Activated CD4-positive, alpha-beta memory T cell treated with anti-CD3 and anti-CD28 coated beads for 36 hours (primary cell): ENCODE data around the gene RAD51B. TPM values are rescaled to one million over a fixed set of nuclear protein-coding genes. Genes with fewer than 3 reads are reported as not detected.

ENCODE experiments used
- CTCF ChIA-PET: fragments of 350-600 bp; sonication (Branson Sonifier 250); formaldehyde crosslinking; loops from one replicate; lab custom pipeline; 2021; ENCODE audit warnings: antibody characterized with exemption, inconsistent platforms; lab: Charles Lee
- POLR2A ChIA-PET: fragments of 350-600 bp; sonication (Branson Sonifier 250); formaldehyde crosslinking; loops from one replicate; lab custom pipeline; 2021; ENCODE audit warnings: antibody characterized with exemption; lab: Charles Lee
- DNase-seq: peaks from one replicate; pipeline ENCODE4 v3.0.0-alpha.2; 2020
- H3K27ac Mint-ChIP-seq: one replicate; pipeline ENCODE4 v1.8.0; 2021; ENCODE audit warnings: mixed read lengths
- H3K27me3 Mint-ChIP-seq: one replicate; pipeline ENCODE4 v1.8.0; 2021; ENCODE audit warnings: mixed read lengths
- H3K36me3 Mint-ChIP-seq: one replicate; pipeline ENCODE4 v1.8.0; 2021; ENCODE audit warnings: mixed read lengths
- H3K4me1 Mint-ChIP-seq: one replicate; pipeline ENCODE4 v1.8.0; 2021; ENCODE audit warnings: low read depth, mixed read lengths
- H3K4me3 Mint-ChIP-seq: one replicate; pipeline ENCODE4 v1.8.0; 2021; ENCODE audit warnings: mild to moderate bottlenecking, mixed read lengths
- H3K9me3 Mint-ChIP-seq: one replicate; pipeline ENCODE4 v1.8.0; 2021; ENCODE audit warnings: mixed read lengths
- intact Hi-C: fragments of 100-400 bp; cut with micrococcal nuclease; formaldehyde crosslinking; loops from one replicate; pipeline ENCODE4 v1.15.1; 2023
- total RNA-seq, 2 experiments: library from RNA; stranded (reverse); gene quantifications; one replicate each; pipeline ENCODE4 v1.2.3, GENCODE V29; 2021

The RAD51B gene
- total RNA-seq, 2 experiments from 2014 or later, result 32.3 to 34.3 TPM

DNA sequence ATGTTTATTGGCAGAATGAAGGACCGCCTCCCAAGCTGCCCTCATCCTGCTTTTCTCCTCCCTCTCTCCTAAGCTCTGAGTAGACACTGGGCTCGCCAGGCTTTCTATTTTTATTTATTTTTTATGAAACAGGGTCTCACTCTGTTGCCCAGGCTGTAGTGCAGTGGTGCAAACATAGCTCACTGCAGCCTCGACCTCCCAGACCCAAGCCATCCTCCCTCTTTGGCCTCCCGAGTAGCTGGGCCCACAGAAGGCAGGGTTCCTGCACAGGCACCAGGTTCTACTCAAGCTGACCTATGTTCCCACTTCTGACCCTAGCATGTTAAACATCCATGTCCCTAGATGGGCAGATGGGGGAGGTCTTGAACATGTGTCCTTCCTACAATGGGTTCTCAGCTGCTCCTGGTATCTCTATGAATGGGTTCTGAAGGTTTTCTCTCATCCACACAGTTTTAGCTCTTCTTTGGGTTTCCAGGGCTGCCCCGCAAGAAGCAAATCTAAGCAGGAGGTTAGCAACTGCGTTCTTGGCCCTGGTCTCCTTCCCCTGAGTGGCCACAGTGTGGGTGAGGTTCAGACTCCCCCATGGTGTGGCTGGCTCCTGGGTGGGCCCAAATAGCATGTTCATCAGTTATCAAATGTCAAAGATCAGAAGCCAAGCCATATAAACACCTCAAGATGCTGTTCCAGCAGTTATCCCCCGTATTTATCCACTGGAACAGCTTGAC is 805.9 kb downstream of the RAD51B start:
- Mint-ChIP-seq H3K4me1 (peaks cover 14% of the 10 kb centered on the region), H3K4me3 (no peak overlapping the region), H3K9me3 (no peaks in the 10 kb centered on the region), H3K27ac (no peak overlapping the region), H3K27me3 (no peaks in the 10 kb centered on the region), H3K36me3 (no peaks in the 10 kb centered on the region)
- intact Hi-C loops, result no loop called here
- CTCF ChIA-PET, result no interaction called here
- DNase-seq, result no peak
- POLR2A ChIA-PET, result no interaction called here

DNA sequence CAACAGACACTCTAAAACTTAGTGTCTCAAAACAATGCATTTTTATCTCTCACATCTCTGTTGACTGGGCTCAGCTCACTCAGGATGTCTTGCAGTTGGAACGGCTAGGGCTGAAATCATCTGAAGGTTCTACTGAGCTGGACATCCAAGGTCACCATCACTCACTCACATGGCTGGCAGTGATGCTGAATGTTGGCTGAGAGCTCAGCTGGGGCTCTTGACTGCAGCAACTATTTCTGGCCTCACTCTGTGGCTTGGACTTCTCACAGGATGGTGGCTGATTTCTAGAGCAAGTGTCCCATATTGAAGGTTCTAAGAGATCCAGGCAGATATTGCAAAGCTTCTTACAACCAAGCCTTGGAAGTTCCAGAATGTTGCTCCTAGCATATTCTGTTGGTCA is 806.8 kb downstream of the RAD51B start:
- H3K9me3 Mint-ChIP-seq, result no peaks in the 10 kb centered on the region
- no peaks in the 10 kb centered on the region for H3K36me3 Mint-ChIP-seq
- intact Hi-C loops, result no loop called here
- no peaks in the 10 kb centered on the region for H3K27me3 Mint-ChIP-seq
- H3K27ac Mint-ChIP-seq, result no peak overlapping the region
- ChIA-PET CTCF (interaction anchor here (1.0 kb wide), 1 partner anchor 24 kb away, joined by 3 read pairs; no protein-coding TSS in a partner anchor), POLR2A (no interaction called here)
- DNase-seq, result no peak
- peaks cover 14% of the 10 kb centered on the region for H3K4me1 Mint-ChIP-seq
- H3K4me3 Mint-ChIP-seq, result no peak overlapping the region

DNA sequence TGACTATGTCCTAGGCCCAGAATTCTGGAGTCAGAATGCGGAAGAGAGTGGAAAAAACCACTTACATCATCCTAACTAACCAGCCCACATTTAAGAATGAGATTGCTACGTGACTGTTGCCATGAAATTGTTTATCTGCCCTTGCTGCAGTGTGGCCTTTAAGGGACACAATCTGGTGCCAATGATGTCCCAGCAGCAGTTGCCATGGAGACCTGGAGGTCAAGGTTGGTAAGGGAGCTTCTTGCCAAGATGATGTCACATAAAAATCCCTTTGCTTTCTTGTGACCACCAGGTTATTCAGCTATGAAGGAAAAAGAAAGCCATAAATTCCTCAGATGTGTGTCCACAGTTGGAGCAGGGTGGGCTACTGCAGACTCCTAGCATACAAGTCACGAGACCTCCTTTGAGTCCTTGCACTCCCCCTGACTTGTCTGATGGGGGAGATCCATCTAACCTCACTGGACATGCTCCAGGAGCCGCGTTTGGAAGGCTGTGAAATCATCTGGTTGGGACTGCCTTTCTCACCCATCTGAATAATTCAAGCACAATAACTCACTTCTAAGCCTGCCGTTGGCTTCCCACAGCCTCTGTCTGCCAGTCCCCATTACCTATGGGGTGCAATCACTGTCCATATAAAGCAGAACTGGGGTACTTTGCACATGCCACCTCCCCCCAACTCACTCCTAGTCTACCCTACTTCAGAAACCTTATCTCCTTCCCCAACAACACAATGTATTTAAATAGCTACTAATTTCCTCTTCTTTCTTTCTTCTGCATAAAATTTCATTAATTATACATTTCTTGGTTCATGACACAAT is 807.7 kb downstream of the RAD51B start:
- POLR2A ChIA-PET, result interaction anchor here (0.8 kb wide), 1 partner anchor 189 kb away, joined by 3 read pairs; no protein-coding TSS in a partner anchor
- intact Hi-C loops, result no loop called here
- Mint-ChIP-seq H3K9me3 (no peaks in the 10 kb centered on the region), H3K4me1 (peaks cover 14% of the 10 kb centered on the region), H3K27ac (no peak overlapping the region), H3K36me3 (no peaks in the 10 kb centered on the region), H3K4me3 (no peak overlapping the region), H3K27me3 (no peaks in the 10 kb centered on the region)
- DNase-seq, result no peak
- CTCF ChIA-PET, result interaction anchor here (1.0 to 3.5 kb wide), 2 partner anchors 23 to 162 kb away, joined by 3 to 20 read pairs; no protein-coding TSS in a partner anchor

DNA sequence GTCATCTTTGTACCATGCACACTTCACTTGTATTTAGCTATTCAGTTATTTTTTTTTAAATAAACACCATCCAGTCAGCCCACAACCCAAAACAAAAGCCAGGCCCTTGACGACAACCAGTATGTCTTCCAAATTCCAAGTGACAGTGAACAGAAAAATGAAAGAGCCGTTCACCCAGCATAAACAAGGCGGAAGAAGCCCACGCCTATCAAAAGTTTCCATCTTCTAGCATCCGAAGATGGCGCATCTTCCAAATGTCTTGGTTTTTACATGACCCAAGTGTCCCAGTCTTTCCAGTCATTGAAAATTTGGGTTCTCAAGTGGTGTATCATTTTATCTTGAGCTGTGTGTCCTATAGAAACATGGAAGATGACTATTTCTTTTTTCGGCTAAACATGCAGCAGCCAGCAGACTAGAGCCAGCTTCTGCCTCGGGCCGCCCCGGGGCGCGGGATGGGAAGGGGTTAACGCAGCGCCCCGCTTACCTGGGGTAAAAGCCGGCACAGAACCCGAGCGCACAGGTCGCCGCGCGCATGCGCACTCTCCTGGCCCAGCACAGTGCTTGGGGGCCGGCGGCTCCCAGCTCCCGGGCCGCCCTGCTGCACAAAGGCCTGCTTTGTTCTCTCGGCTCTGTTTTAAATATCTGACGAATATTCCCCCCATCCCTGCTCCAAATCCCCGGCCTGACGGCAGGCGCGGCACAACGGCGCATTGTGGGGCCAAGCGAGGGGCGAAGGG is 808.5 kb downstream of the RAD51B start:
- ChIA-PET POLR2A (interaction anchor here (0.8 to 1.5 kb wide), 2 partner anchors 36 to 188 kb away, joined by 3 to 6 read pairs; no protein-coding TSS in a partner anchor), CTCF (interaction anchor here (0.6 to 3.5 kb wide), 3 partner anchors 143 to 744 kb away, joined by 3 to 20 read pairs (median 3); no protein-coding TSS in a partner anchor)
- Mint-ChIP-seq H3K27ac (no peak overlapping the region), H3K36me3 (no peaks in the 10 kb centered on the region), H3K4me1 (peaks cover 14% of the 10 kb centered on the region), H3K4me3 (peak overlapping the region; percentile 51), H3K9me3 (no peaks in the 10 kb centered on the region), H3K27me3 (no peaks in the 10 kb centered on the region)
- intact Hi-C loops, result no loop called here
- DNase-seq, result peak; percentile 61

DNA sequence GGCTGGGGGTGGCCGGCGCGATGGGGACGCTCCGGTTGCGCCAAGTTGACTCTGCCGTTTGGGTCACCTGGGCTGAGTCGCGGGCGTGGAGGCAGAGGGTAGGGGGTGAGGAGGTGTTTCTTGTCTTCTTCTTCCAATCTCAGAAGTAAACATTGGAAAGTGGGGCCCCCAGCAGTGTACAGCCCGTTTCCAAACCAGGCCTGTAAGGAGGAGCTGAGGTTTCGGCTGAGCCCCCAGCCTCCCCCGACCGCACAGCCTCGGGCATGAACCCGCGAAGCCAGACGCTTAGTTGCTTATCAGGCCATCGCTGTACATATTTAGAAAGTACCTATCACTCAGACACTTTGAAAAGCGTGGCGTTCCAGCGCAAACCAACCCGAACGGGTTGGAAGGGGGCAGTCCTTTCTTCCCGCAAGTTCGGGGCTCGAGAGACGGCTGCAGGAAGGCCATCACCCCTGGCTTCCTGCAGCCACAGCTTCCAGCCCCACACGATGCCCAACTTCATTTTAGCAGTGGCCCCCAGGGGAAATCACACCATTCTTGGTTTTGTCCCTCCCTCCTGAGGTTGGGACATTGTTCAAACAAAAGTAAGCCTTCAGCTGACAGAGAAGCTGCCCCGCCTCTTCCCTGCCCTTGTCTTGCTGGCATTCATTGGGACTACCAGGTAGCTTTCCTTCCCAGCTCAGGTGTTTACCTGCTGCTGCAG is 809.2 kb downstream of the RAD51B start:
- H3K9me3 Mint-ChIP-seq, result no peaks in the 10 kb centered on the region
- ChIA-PET POLR2A (interaction anchor here (1.5 kb wide), 1 partner anchor 36 kb away, joined by 6 read pairs; no protein-coding TSS in a partner anchor), CTCF (interaction anchor here (0.6 to 3.5 kb wide), 3 partner anchors 143 to 744 kb away, joined by 3 to 20 read pairs (median 3); no protein-coding TSS in a partner anchor)
- H3K27ac Mint-ChIP-seq, result no peak overlapping the region
- H3K36me3 Mint-ChIP-seq, result no peaks in the 10 kb centered on the region
- no peaks in the 10 kb centered on the region for H3K27me3 Mint-ChIP-seq
- intact Hi-C loops, result no loop called here
- peak overlapping the region; percentile 51 for H3K4me3 Mint-ChIP-seq
- H3K4me1 Mint-ChIP-seq, result peaks cover 14% of the 10 kb centered on the region
- DNase-seq, result peak; percentile 49

DNA sequence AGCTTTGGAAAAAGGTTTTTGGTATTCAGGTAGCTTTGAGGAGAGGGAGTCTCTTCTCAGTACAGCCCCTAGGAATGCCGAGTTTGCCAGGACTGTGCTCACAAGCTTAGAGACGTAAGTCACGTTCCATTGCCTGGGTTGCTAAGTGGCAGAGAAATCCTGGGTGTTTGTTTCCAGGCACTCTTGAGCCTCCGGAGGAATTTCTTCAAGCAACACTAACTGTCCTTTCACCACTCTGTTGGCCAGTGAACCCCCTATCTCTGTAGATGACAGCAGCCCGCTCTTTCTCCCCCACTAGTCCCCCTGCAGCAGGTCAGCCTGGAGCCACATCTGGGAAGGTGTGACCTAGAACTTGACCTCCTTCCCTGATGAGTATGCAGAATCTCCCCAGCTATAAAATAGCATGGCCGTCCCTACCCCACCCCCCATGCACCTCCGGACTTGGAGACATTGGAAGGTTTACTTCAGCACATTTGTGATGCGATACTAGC is 810.5 kb downstream of the RAD51B start:
- ChIA-PET CTCF (interaction anchor here (3.5 kb wide), 1 partner anchor 159 kb away, joined by 20 read pairs; no protein-coding TSS in a partner anchor), POLR2A (no interaction called here)
- H3K4me1 Mint-ChIP-seq, result peaks cover 14% of the 10 kb centered on the region

DNA sequence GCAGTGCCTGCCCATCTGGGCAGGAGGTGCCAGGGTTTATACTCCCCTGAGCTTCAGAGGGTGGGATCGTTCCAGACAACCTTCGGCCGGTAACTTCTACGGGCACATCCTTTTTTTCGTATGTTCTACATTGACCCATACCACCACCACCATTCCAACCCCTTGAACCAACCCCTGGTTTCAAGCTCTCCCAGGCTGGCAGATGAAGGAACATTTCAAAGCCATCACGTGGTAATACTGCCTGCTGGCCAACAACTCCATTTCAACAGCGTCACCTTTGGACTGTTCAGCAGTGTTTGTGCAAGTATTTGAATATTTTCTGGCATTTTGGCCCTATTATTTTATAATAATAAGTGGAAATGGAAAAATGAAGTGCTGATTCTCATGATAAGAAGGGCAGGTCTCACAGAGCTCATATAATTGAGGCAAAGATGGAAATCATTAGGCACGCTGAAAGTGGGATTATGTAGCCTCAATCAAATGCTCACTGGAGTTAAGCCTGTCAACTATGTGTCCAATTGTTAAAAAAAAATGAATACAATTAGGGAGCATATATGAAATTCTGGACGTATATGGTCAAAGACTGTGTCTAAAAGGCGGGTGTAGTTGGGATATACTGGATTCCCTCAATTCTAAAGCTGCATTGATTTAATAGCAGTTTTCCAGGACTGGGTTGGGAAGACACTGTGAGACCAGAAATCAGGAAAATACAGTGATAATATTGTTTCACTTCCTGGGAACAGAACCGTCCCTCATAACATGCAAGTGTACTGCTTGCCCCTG is 811.2 kb downstream of the RAD51B start:
- ChIA-PET POLR2A (no interaction called here), CTCF (no interaction called here)

More for the DNA sequence above, 810.5 kb downstream of the RAD51B start:
- Mint-ChIP-seq H3K9me3 (no peaks in the 10 kb centered on the region), H3K27ac (no peak overlapping the region), H3K4me3 (no peak overlapping the region), H3K27me3 (no peaks in the 10 kb centered on the region), H3K36me3 (no peaks in the 10 kb centered on the region)
- no peak for DNase-seq
- intact Hi-C loops, result no loop called here

DNA sequence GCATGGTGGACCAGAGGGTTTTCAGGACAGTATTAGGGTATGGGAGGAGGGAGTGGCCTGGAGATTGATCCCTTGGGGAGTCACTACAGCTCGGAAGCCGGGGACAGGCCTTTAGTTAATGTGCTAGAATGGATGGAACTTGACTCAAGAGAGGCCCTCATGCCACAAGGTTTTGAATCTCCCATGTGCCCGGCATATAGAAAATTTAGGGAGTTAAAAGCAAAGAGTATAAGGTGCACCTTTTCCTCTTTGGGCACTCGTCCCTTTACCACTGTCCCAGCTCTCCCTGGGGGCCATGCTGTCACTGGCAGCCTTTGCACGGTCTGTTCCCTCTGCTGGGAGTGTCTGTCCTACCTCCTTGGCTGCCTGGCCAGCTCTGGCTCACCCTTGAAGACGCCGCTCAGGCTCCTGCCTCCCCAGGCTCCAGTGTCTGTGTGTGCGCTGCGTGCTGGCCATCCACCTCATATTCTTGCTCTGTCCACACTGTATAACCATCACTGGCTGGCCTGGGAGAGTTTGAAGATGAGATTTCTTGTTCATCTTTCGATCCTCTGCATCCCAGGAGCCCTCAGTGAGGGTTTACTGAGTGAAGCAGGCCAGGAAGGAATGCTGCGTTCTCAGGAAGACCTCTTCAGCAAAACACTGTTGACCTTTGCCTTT is 811.9 kb downstream of the RAD51B start:
- Mint-ChIP-seq H3K4me3 (no peak overlapping the region), H3K9me3 (no peaks in the 10 kb centered on the region), H3K4me1 (peaks cover 14% of the 10 kb centered on the region), H3K27ac (no peak overlapping the region), H3K36me3 (no peaks in the 10 kb centered on the region), H3K27me3 (no peaks in the 10 kb centered on the region)
- intact Hi-C loops, result no loop called here
- ChIA-PET POLR2A (no interaction called here), CTCF (no interaction called here)
- no peak for DNase-seq

More for the DNA sequence above, 811.2 kb downstream of the RAD51B start:
- intact Hi-C loops, result no loop called here
- Mint-ChIP-seq H3K36me3 (no peaks in the 10 kb centered on the region), H3K4me1 (peaks cover 14% of the 10 kb centered on the region), H3K9me3 (no peaks in the 10 kb centered on the region), H3K27ac (no peak overlapping the region), H3K4me3 (no peak overlapping the region), H3K27me3 (no peaks in the 10 kb centered on the region)
- no peak for DNase-seq

DNA sequence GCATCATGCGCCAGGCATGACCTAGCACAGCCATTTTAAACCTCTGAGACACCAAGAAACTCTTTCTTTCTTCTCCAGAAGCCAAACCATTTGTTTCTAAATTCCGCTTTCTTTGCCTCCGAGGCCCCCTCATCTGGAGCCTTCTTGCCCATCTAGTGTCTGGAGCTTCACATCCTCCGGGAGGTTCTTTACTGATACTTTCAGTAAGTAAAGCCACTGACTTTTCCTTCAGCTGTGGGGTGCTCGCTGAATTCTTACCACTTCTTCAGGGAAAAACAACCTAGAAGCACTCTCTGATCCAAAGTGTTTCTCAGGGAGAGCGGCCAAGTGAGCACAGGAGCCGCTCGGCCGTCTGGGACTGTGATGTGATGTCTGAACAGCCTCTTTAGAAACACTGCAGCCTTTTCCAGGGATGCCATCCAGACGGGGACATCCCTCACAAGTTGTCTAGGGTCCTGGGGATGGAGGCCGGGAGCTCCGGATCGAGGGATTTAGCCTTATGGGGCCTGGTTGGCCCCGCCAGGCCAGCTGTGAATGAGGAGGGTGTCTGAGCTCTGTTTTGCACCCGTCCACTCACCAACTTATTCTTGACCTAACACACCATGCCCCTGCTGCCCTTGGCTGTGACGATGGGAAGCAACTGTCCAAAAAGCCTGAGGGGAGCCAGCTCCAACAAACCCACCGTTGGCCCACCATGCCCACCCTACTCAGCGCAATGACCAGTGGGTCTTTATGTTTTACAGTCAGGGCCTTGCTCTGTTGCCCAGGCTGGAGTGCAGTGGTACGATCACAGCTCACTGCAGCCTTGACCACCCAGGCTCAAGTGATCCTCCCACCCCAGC is 812.7 kb downstream of the RAD51B start:
- Mint-ChIP-seq H3K9me3 (no peaks in the 10 kb centered on the region), H3K4me1 (peaks cover 14% of the 10 kb centered on the region), H3K27ac (no peak overlapping the region), H3K4me3 (no peak overlapping the region), H3K27me3 (no peaks in the 10 kb centered on the region), H3K36me3 (no peaks in the 10 kb centered on the region)
- DNase-seq, result no peak
- ChIA-PET CTCF (no interaction called here), POLR2A (no interaction called here)
- intact Hi-C loops, result no loop called here
